ENCODE results near the gene RGMB.

RGMB gene

GRCh38 chr5:98768160-98768959 is 5.1 kb upstream of the RGMB start:
- peak in 1 of 3 donors; percentile 41 for DNase-seq (ENCODE audit: low read depth in 2 of 3, low spot score in 1 of 3)

- DNase-seq (ENCODE audit: low read depth in 2 of 3, low spot score in 1 of 3) = no peak
Observed at GRCh38 chr5:98768960-98769209, 4.6 kb upstream of the RGMB start.

- peak in 2 of 3 donors; percentile 23 to 37 for DNase-seq (ENCODE audit: low read depth in 2 of 3, low spot score in 1 of 3)
Observed at GRCh38 chr5:98769210-98769958, 4.1 kb upstream of the RGMB start.

- peak in 1 of 3 donors; percentile 7 for DNase-seq (ENCODE audit: low read depth in 2 of 3, low spot score in 1 of 3)
Observed at GRCh38 chr5:98769959-98770208, 3.6 kb upstream of the RGMB start.

- peak in 1 of 3 donors; percentile 6 for DNase-seq (ENCODE audit: low read depth in 2 of 3, low spot score in 1 of 3)
Observed at GRCh38 chr5:98770209-98770910, 3.1 kb upstream of the RGMB start.

- DNase-seq (ENCODE audit: low read depth in 2 of 3, low spot score in 1 of 3) = no peak
Observed at GRCh38 chr5:98770911-98771322, 2.5 kb upstream of the RGMB start.

GRCh38 chr5:98771382-98772109 is 1.9 kb upstream of the RGMB start:
- DNase-seq (ENCODE audit: low read depth in 2 of 3, low spot score in 1 of 3) = peak in 2 of 3 donors; percentile 28 to 73

GRCh38 chr5:98772415-98773213 is 849 bp upstream of the RGMB start:
- DNase-seq (ENCODE audit: low read depth in 2 of 3, low spot score in 1 of 3) = peak in 2 of 3 donors; percentile 8 to 28

- DNase-seq (ENCODE audit: low read depth in 2 of 3, low spot score in 1 of 3) = no peak
Observed at GRCh38 chr5:98773214-98773463, 324 bp upstream of the RGMB start.

GRCh38 chr5:98774192-98775033 is 950 bp downstream of the RGMB start:
- DNase-seq (ENCODE audit: low read depth in 2 of 3, low spot score in 1 of 3) = peak in 2 of 3 donors; percentile 33 to 39

GRCh38 chr5:98775246-98776065 is 2.0 kb downstream of the RGMB start:
- DNase-seq (ENCODE audit: low read depth in 2 of 3, low spot score in 1 of 3) = no peak

GRCh38 chr5:98776066-98776705 is 2.7 kb downstream of the RGMB start:
- no peak for DNase-seq (ENCODE audit: low read depth in 2 of 3, low spot score in 1 of 3)

- no peak for DNase-seq (ENCODE audit: low read depth in 2 of 3, low spot score in 1 of 3)
Observed at GRCh38 chr5:98777295-98777694, 3.8 kb downstream of the RGMB start.

- DNase-seq (ENCODE audit: low read depth in 2 of 3, low spot score in 1 of 3) = no peak
Observed at GRCh38 chr5:98779264-98779877, 5.9 kb downstream of the RGMB start.

GRCh38 chr5:98780390-98780789 is 6.9 kb downstream of the RGMB start:
- DNase-seq (ENCODE audit: low read depth in 2 of 3, low spot score in 1 of 3) = no peak

- DNase-seq (ENCODE audit: low read depth in 2 of 3, low spot score in 1 of 3) = no peak
Observed at GRCh38 chr5:98781520-98781919, 8.1 kb downstream of the RGMB start.

GRCh38 chr5:98781964-98782363 is 8.5 kb downstream of the RGMB start:
- no peak for DNase-seq (ENCODE audit: low read depth in 2 of 3, low spot score in 1 of 3)

GRCh38 chr5:98783051-98783649 is 9.7 kb downstream of the RGMB start:
- no peak for DNase-seq (ENCODE audit: low read depth in 2 of 3, low spot score in 1 of 3)

Data from stimulated activated CD4-positive, alpha-beta T cell treated with anti-CD3 and anti-CD28 coated beads, Interleukin-12 subunit alpha, Interleukin-12 subunit beta, amount 100 ng/mL, for 48 hours (primary cell).